HUES64 (cell line): ENCODE measurements around the gene PSG11.
"Not testable (repeated sequence)": the region's sequence is repeated elsewhere in the genome, so short reads cannot be mapped to it uniquely, and the experiment has no call there.

Source experiments
- H3K27ac ChIP-seq: 2 replicates; pipeline ENCODE4 v1.7.0; 2013; ENCODE audit warnings: low read depth, low read length, inconsistent platforms
- H3K27me3 ChIP-seq: 2 replicates; pipeline ENCODE4 v1.6.1; 2013; ENCODE audit warnings: mild to moderate bottlenecking, low read length; ENCODE audit not compliant: insufficient read depth
- H3K36me3 ChIP-seq: 2 replicates; pipeline ENCODE4 v1.6.1; 2013; ENCODE audit warnings: mild to moderate bottlenecking, low read length; ENCODE audit not compliant: insufficient read depth
- H3K4me1 ChIP-seq: 2 replicates; pipeline ENCODE4 v1.6.1; 2013; ENCODE audit warnings: mild to moderate bottlenecking, low read length, moderate library complexity; ENCODE audit not compliant: insufficient read depth
- H3K4me3 ChIP-seq: 2 replicates; pipeline ENCODE4 v1.5.1; 2013; ENCODE audit warnings: mild to moderate bottlenecking, low read length, moderate library complexity
- H3K9ac ChIP-seq: 2 replicates; pipeline ENCODE4 v1.6.1; 2013; ENCODE audit warnings: mild to moderate bottlenecking, low read depth, low read length
- H3K9me3 ChIP-seq: 2 replicates; pipeline ENCODE4 v1.6.1; 2013; ENCODE audit warnings: low read depth, low read length; ENCODE audit not compliant: insufficient read depth
- WGBS: fragments of 150-250, 120-280 bp; methylation state at CpG from one replicate; pipeline ENCODE4 v1.1.7; 2013; ENCODE audit warnings: missing lambda C conversion rate; 5-methylcytosine and 5-hydroxymethylcytosine counted together

Gene PSG11

DNA sequence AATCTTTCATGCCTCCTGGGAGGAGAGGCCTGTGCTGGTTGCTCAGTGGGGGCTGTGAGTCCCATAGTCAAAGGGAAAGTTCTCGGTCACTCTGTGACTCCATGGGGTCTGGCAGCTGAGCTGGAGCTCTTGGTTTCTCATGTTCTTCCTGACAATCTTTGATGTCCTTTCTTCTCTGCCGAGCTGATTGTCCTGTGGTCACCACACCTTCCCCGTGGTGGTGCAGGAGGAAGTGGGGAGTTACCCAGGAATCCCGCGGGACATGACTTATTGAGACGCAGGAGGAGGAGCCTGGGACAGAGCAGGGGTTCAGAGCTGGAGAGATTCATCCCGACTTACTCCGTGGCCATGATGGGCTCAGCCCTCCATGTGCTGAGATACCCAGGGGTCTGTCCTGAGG, 792 bp upstream of the PSG11 start:
- not testable (repeated sequence) for H3K9ac ChIP-seq, H3K36me3 ChIP-seq, H3K4me3 ChIP-seq, H3K27ac ChIP-seq, H3K27me3 ChIP-seq, H3K4me1 ChIP-seq, H3K9me3 ChIP-seq
- WGBS: 93% methylated on average over 8 of the region's 8 CpGs

DNA sequence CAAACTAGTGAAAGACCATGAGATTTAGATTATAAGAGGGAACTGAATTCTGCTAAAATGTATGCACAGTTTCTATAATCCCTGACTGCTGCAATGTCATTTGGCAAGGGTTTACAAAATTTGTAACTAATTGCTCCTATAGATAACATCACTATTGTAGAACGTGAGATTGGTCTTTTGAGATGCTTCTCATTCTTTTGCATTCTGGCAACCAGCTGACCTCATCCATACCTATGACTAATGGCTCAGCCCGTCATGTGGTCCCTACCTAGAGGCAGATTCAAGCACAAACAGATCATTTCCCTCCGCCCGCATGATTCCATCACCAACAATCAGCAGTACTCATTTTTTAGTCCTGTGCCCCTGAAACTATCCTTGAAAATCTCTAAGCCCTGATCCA, 4.2 kb downstream of the PSG11 start:
- WGBS: 75% methylated on average over 4 of the region's 4 CpGs
- H3K36me3 ChIP-seq, H3K9ac ChIP-seq, H3K9me3 ChIP-seq, H3K27me3 ChIP-seq, H3K27ac ChIP-seq, H3K4me1 ChIP-seq, H3K4me3 ChIP-seq: not testable (repeated sequence)

DNA sequence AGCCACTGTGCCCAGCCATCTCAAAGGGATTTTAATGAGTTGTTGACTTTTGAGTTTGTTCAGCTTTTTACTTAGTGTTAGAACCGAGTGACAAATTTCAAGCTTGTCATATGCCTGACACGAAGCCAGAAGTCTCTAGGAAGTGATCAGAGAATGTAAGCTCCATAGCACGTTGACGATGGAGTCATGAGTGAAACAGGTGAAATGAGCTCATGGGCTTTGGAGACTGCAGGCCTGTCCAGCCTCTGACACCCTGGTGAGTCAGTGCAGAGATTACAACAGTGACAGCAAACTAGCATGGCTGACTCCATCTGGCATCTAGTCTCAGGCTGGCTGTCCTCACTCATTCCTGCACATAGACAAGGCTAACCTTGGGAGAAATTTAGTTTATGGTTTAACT, 4.6 kb downstream of the PSG11 start:
- H3K9ac ChIP-seq, H3K9me3 ChIP-seq, H3K27me3 ChIP-seq, H3K4me3 ChIP-seq, H3K36me3 ChIP-seq, H3K27ac ChIP-seq, H3K4me1 ChIP-seq: not testable (repeated sequence)
- 86% methylated on average over 4 of the region's 4 CpGs for WGBS

DNA sequence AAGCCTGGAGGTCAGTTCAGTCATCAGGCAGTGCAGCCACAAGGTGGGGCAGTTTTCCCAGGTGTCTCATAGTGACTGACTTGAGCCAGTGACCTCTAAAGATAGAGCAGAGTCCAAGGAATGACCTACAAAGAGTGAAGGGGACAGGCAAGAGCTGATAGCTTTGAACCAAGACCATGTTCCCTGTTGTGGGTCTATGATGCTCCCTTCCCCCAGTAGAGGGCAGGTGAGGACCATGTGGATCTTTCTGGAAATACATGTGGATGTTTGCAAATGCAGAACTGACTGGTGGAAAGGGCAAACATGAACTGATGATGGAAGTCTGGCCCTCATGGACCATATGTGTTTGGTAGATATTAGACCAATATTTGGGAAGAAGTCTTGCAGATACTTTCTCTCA, 6.7 kb downstream of the PSG11 start:
- not testable (repeated sequence) for H3K9me3 ChIP-seq, H3K27me3 ChIP-seq, H3K9ac ChIP-seq, H3K27ac ChIP-seq, H3K4me1 ChIP-seq, H3K36me3 ChIP-seq, H3K4me3 ChIP-seq

DNA sequence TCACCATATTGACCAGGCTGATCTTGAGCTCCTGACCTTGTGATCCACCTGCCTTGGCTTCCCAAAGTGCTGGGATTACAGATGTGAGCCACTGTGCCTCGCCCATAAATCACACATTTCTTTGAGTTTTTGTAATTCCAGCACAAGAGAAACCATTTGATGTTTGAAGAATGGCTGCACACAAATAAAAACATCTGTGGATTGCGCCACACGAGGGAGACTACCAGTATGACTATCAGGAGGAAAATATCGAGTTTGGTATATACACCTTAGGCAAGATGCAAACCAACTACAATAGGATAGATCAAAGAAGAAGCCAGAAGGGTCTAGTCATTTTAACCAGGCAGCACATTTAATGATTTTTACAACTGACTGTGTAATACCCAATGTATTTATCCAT, 20.4 kb downstream of the PSG11 start:
- H3K4me3 ChIP-seq, H3K27ac ChIP-seq, H3K27me3 ChIP-seq, H3K9me3 ChIP-seq, H3K4me1 ChIP-seq, H3K36me3 ChIP-seq, H3K9ac ChIP-seq: not testable (repeated sequence)
- 89% methylated on average over 4 of the region's 4 CpGs for WGBS

DNA sequence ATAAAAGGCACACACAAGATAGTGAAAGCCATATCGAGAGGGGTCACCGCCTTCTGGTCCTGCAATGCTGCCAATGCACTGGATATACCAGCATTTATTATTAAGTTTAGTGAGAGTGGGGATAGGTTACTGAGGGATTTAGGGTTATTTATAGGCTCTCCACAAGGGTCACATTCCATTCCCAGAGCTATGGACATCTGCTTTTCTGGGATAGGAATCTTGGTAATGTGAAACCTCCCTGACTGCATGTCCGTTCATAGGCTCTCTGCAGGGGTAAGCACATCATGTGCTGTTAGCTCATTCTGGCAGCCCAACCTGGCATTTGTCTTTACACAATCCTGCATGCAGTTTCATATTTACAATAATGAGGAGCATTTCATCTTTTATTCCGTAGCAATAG, 21.4 kb downstream of the PSG11 start:
- 74% methylated on average over 4 of the region's 4 CpGs for WGBS
- H3K4me3 ChIP-seq, H3K4me1 ChIP-seq, H3K9ac ChIP-seq, H3K36me3 ChIP-seq, H3K27ac ChIP-seq, H3K9me3 ChIP-seq, H3K27me3 ChIP-seq: not testable (repeated sequence)

DNA sequence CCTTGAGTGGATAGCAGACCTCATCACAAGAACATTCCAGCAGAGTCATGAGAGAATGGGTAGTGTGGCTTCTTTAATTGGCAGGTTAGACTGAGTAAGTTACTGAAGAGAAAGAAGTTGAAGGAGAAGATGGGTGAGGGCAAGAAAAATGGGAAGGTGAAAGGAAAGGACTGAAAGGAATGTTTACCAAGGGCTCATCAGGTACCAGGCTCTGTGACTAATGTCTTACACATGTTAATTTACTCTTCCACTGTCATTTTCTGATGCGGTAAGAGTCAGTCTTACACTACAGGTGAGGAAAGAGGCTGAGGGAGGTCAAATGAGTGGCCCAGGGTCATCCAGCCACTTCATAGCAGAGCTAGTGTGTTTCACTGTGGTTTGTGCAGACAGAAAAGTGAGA, 22.6 kb downstream of the PSG11 start:
- not testable (repeated sequence) for H3K27ac ChIP-seq, H3K36me3 ChIP-seq, H3K4me3 ChIP-seq, H3K9me3 ChIP-seq, H3K27me3 ChIP-seq, H3K4me1 ChIP-seq, H3K9ac ChIP-seq
- WGBS: 86% methylated on average over 1 of the region's 1 CpG

DNA sequence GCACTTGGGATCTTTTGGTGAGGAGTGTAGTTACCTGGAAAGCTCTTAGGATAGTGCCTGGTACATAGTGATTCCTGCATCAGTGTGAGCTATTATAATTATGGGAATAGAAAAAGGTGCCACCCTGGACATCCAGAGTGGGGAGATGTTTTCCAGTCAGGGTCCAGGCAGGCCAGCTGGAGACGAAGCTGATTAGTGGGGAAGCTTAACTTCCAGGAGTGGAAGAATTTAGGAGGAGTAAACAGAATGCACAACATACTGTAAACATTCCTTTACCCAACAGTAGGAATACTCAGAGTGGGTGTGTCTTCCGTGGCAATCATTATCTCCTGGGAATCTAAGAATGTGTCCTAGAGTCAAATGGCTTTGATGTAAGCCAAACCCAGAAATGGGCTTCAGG, 23.3 kb downstream of the PSG11 start:
- WGBS: 78% methylated on average over 1 of the region's 2 CpGs
- not testable (repeated sequence) for H3K4me1 ChIP-seq, H3K9me3 ChIP-seq, H3K27ac ChIP-seq, H3K9ac ChIP-seq, H3K4me3 ChIP-seq, H3K36me3 ChIP-seq, H3K27me3 ChIP-seq

DNA sequence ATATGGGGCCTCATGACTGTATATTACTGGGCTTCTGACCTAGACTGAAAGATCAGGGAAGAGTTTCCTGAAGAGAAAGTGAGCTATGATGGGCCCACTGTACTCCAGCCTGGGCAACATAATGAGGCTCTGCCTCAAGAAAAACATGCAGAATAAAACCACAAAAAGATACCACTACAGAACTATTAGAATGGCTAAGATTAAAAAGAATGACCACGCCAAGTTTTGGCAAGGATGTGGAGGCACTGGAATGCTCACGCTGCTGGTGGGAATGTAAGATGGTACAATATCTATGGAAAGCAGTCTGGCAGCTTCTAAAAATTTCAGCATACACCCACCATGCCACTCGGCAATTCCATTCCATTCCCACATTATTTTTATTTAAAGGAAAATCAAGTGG, 30.1 kb downstream of the PSG11 start:
- 100% methylated on average over 2 of the region's 3 CpGs for WGBS
- H3K27me3 ChIP-seq: not testable (repeated sequence)

DNA sequence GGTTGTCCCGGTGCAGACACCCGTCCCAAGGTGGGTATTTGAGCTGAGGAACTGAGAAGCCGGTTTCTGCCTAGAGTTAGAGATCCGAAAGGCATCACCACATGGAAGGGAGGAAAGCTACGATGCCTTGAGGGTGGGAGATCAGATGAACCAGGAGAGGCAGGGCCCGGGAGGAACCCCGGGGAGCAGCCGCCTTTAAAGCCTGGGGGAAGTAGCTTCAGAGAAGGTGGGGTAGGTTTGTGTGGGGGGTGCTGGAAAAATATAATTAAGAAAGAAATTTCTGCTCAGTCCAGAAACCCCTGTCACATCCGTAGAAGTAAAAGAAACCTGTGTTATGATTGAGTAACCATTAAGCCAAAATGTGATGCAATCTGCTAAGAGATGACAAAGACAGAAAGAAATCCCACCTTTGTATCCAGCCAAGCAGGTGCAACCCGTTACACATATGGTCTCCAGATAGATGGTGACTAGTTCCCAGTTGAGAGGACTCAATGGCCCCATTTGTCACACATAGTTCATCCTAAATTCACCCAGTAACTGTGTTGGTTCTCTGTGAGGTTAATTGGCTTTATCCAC, 34.2 kb downstream of the PSG11 start:
- not testable (repeated sequence) for H3K27ac ChIP-seq, H3K9ac ChIP-seq, H3K27me3 ChIP-seq, H3K4me3 ChIP-seq, H3K4me1 ChIP-seq, H3K36me3 ChIP-seq, H3K9me3 ChIP-seq
- 88% methylated on average over 10 of the region's 10 CpGs for whole genome bisulfite sequencing

More for the DNA sequence above, 30.1 kb downstream of the PSG11 start:
- not testable (repeated sequence) for H3K4me1 ChIP-seq, H3K4me3 ChIP-seq, H3K36me3 ChIP-seq, H3K9ac ChIP-seq, H3K27ac ChIP-seq, H3K9me3 ChIP-seq

DNA sequence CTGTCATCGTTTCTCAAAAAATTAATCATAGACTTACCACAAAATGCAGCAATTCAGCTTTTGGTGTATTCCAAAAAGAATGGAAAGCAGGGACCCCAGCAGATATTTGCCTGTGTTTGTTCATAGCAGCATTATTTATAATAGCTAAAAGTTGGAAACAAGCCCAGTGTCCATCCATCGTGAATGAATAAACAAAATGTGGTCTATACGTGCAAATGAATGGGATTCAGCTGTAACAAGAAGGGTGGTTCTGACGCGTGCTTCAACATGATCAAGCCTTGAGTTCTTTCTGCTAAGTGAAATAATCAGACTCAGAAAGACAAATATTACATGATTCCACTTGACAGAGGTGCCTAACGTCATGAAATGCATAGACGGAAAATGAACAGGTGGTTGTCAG, 36.4 kb downstream of the PSG11 start:
- Histone ChIP-seq H3K4me1 (no peaks in the 10 kb centered on the region), H3K27me3 (no peaks in the 10 kb centered on the region), H3K36me3 (no peaks in the 10 kb centered on the region), H3K9me3 (0 out of 2 replicates have a peak, but pooled peaks cover 3% of the 10 kb centered on the region), H3K9ac (no peak overlapping the region), H3K4me3 (no peak overlapping the region), H3K27ac (no peak overlapping the region)
- 86% methylated on average over 6 of the region's 7 CpGs for WGBS

DNA sequence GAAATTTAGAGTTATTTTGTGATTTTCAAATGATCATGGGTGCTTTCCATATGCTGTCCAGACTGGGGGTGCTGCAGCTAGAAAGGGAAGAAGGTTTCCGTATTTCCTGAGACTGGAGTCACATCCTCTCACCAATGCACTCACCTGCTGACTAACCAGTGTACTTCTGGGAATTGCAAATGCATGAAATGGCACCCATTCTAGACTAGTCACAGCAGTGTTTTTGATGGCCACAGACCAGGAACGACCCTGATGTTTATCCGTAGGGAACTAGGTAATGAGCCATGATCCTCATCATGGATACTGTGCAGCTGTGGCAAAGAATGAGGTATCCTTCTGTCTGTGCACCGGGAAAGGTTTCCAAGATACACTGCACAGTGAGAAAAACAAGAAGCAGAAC, 37.1 kb downstream of the PSG11 start:
- not testable (repeated sequence) for H3K4me3 ChIP-seq, H3K27me3 ChIP-seq, H3K9ac ChIP-seq, H3K4me1 ChIP-seq, H3K9me3 ChIP-seq, H3K27ac ChIP-seq, H3K36me3 ChIP-seq
- 82% methylated on average over 3 of the region's 4 CpGs for WGBS
